HG03571 (cell line): ENCODE results near the gene TAP1.
"Not testable (repeated sequence)": the region's sequence is repeated elsewhere in the genome, so short reads cannot be mapped to it uniquely, and the experiment has no call there.

Source experiments
- ATAC-seq: cut with Tn5 transposase; IDR thresholded peaks from one replicate; pipeline ENCODE4 v1.9.1; 2021; ENCODE audit not compliant: unreplicated experiment

Gene TAP1

GRCh38 chr6:32853541-32854375 is at the start of gene TAP1, which contains the start of gene PSMB9:
Gene TAP1, minus strand, starts transcription at chr6:32853704. Its CDS starts 68 bp downstream, at chr6:32853636.
Gene PSMB9, plus strand, starts transcription at chr6:32854192. Its CDS starts 38 bp downstream, at chr6:32854230.
- peak; percentile 67 for ATAC-seq

- no peak for ATAC-seq
These were observed 41.5 kb upstream of the TAP1 start for GRCh38 chr6:32895006-32895345.

GRCh38 chr6:32894085-32895005 is 40.8 kb upstream of the TAP1 start:
- peak; percentile 91 for ATAC-seq

- no peak for ATAC-seq
These were observed 37.3 kb upstream of the TAP1 start for GRCh38 chr6:32890831-32891230.

- no peak for ATAC-seq
These were observed 36.0 kb upstream of the TAP1 start for GRCh38 chr6:32889533-32889932.

- ATAC-seq: no peak
These were observed 35.1 kb upstream of the TAP1 start for GRCh38 chr6:32888576-32888975.

- ATAC-seq: no peak
These were observed 34.1 kb upstream of the TAP1 start for GRCh38 chr6:32887616-32888015.

- ATAC-seq: no peak
These were observed 33.3 kb upstream of the TAP1 start for GRCh38 chr6:32886681-32887383.

- ATAC-seq: no peak
These were observed 32.3 kb upstream of the TAP1 start for GRCh38 chr6:32885698-32886286.

- no peak for ATAC-seq
These were observed 30.3 kb upstream of the TAP1 start for GRCh38 chr6:32883789-32884188.

GRCh38 chr6:32882879-32883250 is 29.4 kb upstream of the TAP1 start:
- no peak for ATAC-seq

GRCh38 chr6:32880962-32881361 is 27.5 kb upstream of the TAP1 start:
- not testable (repeated sequence) for ATAC-seq

GRCh38 chr6:32879691-32880090 is 26.2 kb upstream of the TAP1 start:
- no peak for ATAC-seq

GRCh38 chr6:32876603-32877002 is 23.1 kb upstream of the TAP1 start:
- no peak for ATAC-seq

- ATAC-seq: not testable (repeated sequence)
These were observed 20.4 kb upstream of the TAP1 start for GRCh38 chr6:32873947-32874346.

- no peak for ATAC-seq
These were observed 14.8 kb upstream of the TAP1 start for GRCh38 chr6:32868257-32868788.

- ATAC-seq: no peak
These were observed 14.2 kb upstream of the TAP1 start for GRCh38 chr6:32867554-32868256.

- ATAC-seq: no peak
These were observed 13.5 kb upstream of the TAP1 start for GRCh38 chr6:32867022-32867477.

GRCh38 chr6:32865724-32866443 is 12.4 kb upstream of the TAP1 start:
- no peak for ATAC-seq
